LNCaP clone FGC (cell line): ENCODE measurements around the gene DLX4.
A peak's percentile ranks its signal among the peaks of the same experiment; 100 is the strongest.

Source experiments
- DNase-seq: peaks from one replicate; pipeline ENCODE4 v3.0.0-alpha.2; 2011; ENCODE audit warnings: low read depth
- H3K4me3 ChIP-seq: 2 replicates; pipeline ENCODE4 v1.5.1; 2011; ENCODE audit warnings: mild to moderate bottlenecking, low read depth, low read length, control low read depth
- TF ChIP-seq, protein P1 (sequence below): IDR thresholded peaks from 2 replicates; pipeline ENCODE4 v1.5.1; 2012; ENCODE audit warnings: mild to moderate bottlenecking; ENCODE audit not compliant: control insufficient read depth, insufficient read depth; ENCODE audit errors: extremely low read depth

The DLX4 gene

DNA sequence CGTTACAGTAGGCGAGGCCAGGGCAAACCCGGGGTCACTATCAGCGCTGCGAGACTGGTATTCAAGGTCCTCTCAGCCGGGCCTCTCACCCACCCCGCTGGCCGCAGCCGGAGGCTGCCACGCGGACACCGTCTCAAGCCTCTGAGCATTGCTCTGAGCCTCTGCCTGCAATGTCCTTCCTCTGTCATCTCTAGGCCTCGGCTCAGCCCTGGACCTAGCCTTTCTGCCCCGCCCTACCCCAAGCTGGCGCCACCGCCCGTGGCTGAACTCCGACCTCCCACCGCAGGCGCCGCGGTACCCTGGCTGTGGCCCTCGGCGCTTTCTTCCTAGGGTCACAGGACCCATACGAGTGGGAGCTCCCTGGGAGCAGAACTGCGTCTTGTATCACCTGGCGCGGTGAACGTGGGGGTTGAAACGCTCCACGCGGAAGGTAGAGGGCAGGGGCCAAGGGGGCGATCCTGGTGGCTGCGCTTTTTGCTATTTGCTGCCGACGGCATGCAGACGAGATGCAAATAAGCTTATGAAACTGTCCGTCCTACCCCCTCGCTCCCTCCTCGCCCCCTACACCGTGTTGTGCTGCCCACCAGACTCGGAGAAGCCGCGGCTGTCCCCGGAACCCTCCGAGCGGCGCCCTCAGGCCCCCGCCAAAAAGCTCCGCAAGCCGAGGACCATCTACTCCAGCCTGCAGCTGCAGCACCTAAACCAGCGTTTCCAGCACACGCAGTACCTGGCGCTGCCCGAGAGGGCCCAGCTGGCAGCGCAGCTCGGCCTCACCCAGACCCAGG is 3.7 kb downstream of the DLX4 start:
- H3K4me3 ChIP-seq: no peak overlapping the region
- TF ChIP-seq, protein P1, sequence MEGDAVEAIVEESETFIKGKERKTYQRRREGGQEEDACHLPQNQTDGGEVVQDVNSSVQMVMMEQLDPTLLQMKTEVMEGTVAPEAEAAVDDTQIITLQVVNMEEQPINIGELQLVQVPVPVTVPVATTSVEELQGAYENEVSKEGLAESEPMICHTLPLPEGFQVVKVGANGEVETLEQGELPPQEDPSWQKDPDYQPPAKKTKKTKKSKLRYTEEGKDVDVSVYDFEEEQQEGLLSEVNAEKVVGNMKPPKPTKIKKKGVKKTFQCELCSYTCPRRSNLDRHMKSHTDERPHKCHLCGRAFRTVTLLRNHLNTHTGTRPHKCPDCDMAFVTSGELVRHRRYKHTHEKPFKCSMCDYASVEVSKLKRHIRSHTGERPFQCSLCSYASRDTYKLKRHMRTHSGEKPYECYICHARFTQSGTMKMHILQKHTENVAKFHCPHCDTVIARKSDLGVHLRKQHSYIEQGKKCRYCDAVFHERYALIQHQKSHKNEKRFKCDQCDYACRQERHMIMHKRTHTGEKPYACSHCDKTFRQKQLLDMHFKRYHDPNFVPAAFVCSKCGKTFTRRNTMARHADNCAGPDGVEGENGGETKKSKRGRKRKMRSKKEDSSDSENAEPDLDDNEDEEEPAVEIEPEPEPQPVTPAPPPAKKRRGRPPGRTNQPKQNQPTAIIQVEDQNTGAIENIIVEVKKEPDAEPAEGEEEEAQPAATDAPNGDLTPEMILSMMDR: no peak
- DNase-seq: no peak

DNA sequence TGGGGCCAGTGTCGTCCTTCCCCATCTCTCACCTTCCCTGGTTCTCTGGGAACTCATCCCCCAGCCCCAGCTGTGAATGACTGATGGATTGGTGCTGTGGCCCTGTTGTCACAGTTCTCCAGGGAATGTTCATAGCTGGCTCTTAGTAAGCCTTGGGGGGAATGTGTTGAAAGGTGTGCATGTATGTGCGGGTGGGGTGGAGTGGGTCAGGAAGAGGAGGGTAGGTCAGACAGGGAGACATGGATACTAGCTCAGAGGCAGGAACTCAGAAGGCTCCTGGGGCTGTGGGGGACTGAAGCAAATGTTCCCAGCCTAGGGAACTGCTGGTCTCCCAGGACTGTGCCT is 4.3 kb downstream of the DLX4 start:
- no peak for DNase-seq
- TF ChIP-seq, protein P1: no peak
- no peak overlapping the region for H3K4me3 ChIP-seq

DNA sequence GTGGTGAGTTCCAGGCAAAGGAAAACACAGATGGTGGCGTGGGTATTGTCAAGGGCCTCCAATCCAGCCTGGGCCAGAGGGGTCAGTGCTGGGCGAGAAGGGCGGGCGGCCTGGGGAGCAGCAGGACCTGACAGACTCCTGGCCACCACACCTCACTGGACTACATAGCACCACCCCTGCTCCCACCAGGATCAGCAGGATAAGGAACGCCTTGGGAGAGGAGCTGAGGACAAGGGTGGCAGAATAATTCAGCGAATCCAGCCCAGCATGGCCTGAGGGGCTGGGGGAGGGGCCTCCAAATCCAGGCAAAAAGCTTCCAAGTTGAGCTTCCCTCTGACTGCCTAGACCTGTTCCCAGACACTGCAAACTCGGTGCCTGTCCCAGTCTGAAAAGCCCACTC is 6.5 kb downstream of the DLX4 start:
- no peak for DNase-seq
- TF ChIP-seq, protein P1: no peak
- no peak overlapping the region for H3K4me3 ChIP-seq

DNA sequence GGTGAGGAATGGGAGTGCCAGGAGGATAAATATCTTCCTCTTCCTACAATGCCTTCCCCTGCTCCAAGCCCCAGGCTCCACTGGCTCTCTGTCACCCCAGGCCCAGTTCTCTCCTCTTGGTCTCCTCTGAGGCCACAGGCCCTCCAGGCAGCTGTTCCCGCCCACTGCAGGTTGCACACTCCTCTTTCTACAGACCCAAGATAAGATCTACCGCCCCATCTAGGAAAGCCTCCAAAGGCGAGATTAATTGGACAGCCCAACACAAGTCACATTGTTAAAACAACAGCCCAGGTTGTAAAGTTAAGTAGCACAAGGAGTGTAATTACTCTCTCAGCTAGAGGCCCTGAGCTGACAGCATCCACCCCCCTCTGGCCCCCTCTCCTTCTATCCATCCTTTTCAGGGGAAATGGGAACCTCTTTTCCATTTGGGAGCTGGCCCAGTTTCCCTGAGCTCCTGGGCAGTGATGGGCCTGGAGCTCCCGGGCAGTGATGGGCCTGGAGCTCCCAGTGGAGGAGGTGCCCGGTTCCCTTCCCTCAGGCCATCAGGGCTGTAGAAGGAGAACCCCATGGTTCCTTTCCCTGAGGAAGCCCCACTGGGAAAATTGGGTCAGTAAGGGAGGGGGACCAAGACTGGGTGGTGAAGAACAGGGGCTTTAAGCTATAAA is 7.3 kb downstream of the DLX4 start:
- TF ChIP-seq, protein P1: no peak
- no peak overlapping the region for H3K4me3 ChIP-seq
- DNase-seq: peak; percentile 59

- no peak overlapping the region for H3K4me3 ChIP-seq
- TF ChIP-seq, protein P1: no peak
- DNase-seq: no peak
These were observed 7.8 kb downstream of the DLX4 start for GRCh38 chr17:49976828-49977202.

- H3K4me3 ChIP-seq: no peak overlapping the region
- no peak for DNase-seq
- TF ChIP-seq, protein P1: no peak
These were observed 8.7 kb downstream of the DLX4 start for GRCh38 chr17:49977463-49978389.
